Mucosa of rectum (tissue), 2 donors: ENCODE results near the gene C2CD4D.

Experiments
- H3K27ac ChIP-seq, 2 donors: one replicate each; pipeline ENCODE4 v1.7.0; 2013; ENCODE audit warnings: inconsistent platforms in 2 of 2, low read depth in 2 of 2, low read length in 2 of 2
- H3K27me3 ChIP-seq, 2 donors: one replicate each; pipeline ENCODE4 v1.7.0; 2013; ENCODE audit warnings: low read length in 2 of 2; ENCODE audit not compliant: control insufficient read depth in 2 of 2, insufficient read depth in 2 of 2
- H3K36me3 ChIP-seq, 2 donors: one replicate each; pipeline ENCODE4 v1.7.0; 2013; ENCODE audit warnings: low read length in 2 of 2; ENCODE audit not compliant: control insufficient read depth in 2 of 2, insufficient read depth in 2 of 2
- H3K4me1 ChIP-seq, 2 donors: one replicate each; pipeline ENCODE4 v1.7.0; 2013; ENCODE audit warnings: low read length in 2 of 2, mild to moderate bottlenecking in 1 of 2; ENCODE audit not compliant: control insufficient read depth in 2 of 2, insufficient read depth in 2 of 2
- H3K4me3 ChIP-seq, 2 donors: one replicate each; pipeline ENCODE4 v1.7.0; 2013; ENCODE audit warnings: low read length in 2 of 2
- H3K9ac ChIP-seq, 2 donors: one replicate each; pipeline ENCODE4 v1.7.0; 2013; ENCODE audit warnings: low read length in 2 of 2, low read depth in 1 of 2, mild to moderate bottlenecking in 1 of 2
- H3K9me3 ChIP-seq, 2 donors: one replicate each; pipeline ENCODE4 v1.7.0; 2013; ENCODE audit warnings: low read length in 2 of 2; ENCODE audit not compliant: control insufficient read depth in 2 of 2
- donor health status: healthy.
- donor health status: Normal muscosa, but diverticular disease.

C2CD4D gene

GRCh38 chr1:151827853-151828252 lies 11.8 kb downstream of the C2CD4D start:
- Histone ChIP-seq H3K4me3 (no peak overlapping the region), H3K4me1 (peaks cover 30 to 35% of the 10 kb centered on the region in 2 donors), H3K9ac (no peak overlapping the region), H3K27ac (no peak overlapping the region), H3K27me3 (no peaks in the 10 kb centered on the region), H3K9me3 (no peaks in the 10 kb centered on the region), H3K36me3 (peaks cover 0 to 2% of the 10 kb centered on the region in 2 donors)

GRCh38 chr1:151825751-151826660 lies 13.6 kb downstream of the C2CD4D start:
- no peak overlapping the region for H3K9ac ChIP-seq
- H3K9me3 ChIP-seq, result no peaks in the 10 kb centered on the region
- H3K27ac ChIP-seq, result no peak overlapping the region

GRCh38 chr1:151825204-151825603 lies 14.4 kb downstream of the C2CD4D start:
- Histone ChIP-seq H3K4me3 (no peak overlapping the region), H3K4me1 (peaks cover 12 to 14% of the 10 kb centered on the region in 2 donors), H3K9ac (no peak overlapping the region), H3K27ac (no peak overlapping the region), H3K27me3 (no peaks in the 10 kb centered on the region), H3K9me3 (no peaks in the 10 kb centered on the region), H3K36me3 (peaks cover 2 to 3% of the 10 kb centered on the region in 2 donors)

More at GRCh38 chr1:151825751-151826660, 13.6 kb downstream of the C2CD4D start:
- Histone ChIP-seq H3K4me1 (peaks cover 18% of the 10 kb centered on the region in 2 donors), H3K36me3 (peaks cover under 1 to 2% of the 10 kb centered on the region in 2 donors), H3K27me3 (no peaks in the 10 kb centered on the region), H3K4me3 (no peak overlapping the region)

GRCh38 chr1:151823175-151823574 lies 16.4 kb downstream of the C2CD4D start:
- Histone ChIP-seq H3K4me1 (no peaks in the 10 kb centered on the region), H3K9ac (no peak overlapping the region), H3K36me3 (peaks cover under 1 to 3% of the 10 kb centered on the region in 2 donors), H3K27me3 (no peaks in the 10 kb centered on the region), H3K9me3 (no peaks in the 10 kb centered on the region), H3K4me3 (no peak overlapping the region), H3K27ac (no peak overlapping the region)

- no peaks in the 10 kb centered on the region for H3K4me1 ChIP-seq
- peak overlapping the region in 1 of 2 donors; percentile 6 for H3K9ac ChIP-seq
- no peak overlapping the region for H3K27ac ChIP-seq
These were observed 17.2 kb downstream of the C2CD4D start for GRCh38 chr1:151822404-151822803.

GRCh38 chr1:151820940-151821339 lies 18.7 kb downstream of the C2CD4D start:
- Histone ChIP-seq H3K9ac (no peak overlapping the region), H3K9me3 (no peaks in the 10 kb centered on the region), H3K4me3 (no peak overlapping the region), H3K36me3 (peaks cover 2 to 3% of the 10 kb centered on the region in 2 donors), H3K27me3 (no peaks in the 10 kb centered on the region), H3K27ac (no peak overlapping the region), H3K4me1 (no peaks in the 10 kb centered on the region)

More at GRCh38 chr1:151822404-151822803, 17.2 kb downstream of the C2CD4D start:
- Histone ChIP-seq H3K27me3 (no peaks in the 10 kb centered on the region), H3K9me3 (no peaks in the 10 kb centered on the region), H3K4me3 (no peak overlapping the region), H3K36me3 (peaks cover 0 to 3% of the 10 kb centered on the region in 2 donors)

GRCh38 chr1:151819976-151820623 lies 19.5 kb downstream of the C2CD4D start:
- Histone ChIP-seq H3K27ac (no peak overlapping the region), H3K4me1 (no peaks in the 10 kb centered on the region)

GRCh38 chr1:151819227-151819835 lies 20.3 kb downstream of the C2CD4D start:
- H3K36me3 ChIP-seq, result peaks cover 4 to 11% of the 10 kb centered on the region in 2 donors
- no peak overlapping the region for H3K4me3 ChIP-seq
- H3K4me1 ChIP-seq, result no peaks in the 10 kb centered on the region
- no peak overlapping the region for H3K9ac ChIP-seq
- H3K9me3 ChIP-seq, result no peaks in the 10 kb centered on the region
- H3K27ac ChIP-seq, result no peak overlapping the region
- H3K27me3 ChIP-seq, result no peaks in the 10 kb centered on the region

More at GRCh38 chr1:151819976-151820623, 19.5 kb downstream of the C2CD4D start:
- H3K4me3 ChIP-seq, result no peak overlapping the region
- no peaks in the 10 kb centered on the region for H3K9me3 ChIP-seq
- peaks cover 4 to 5% of the 10 kb centered on the region in 2 donors for H3K36me3 ChIP-seq
- H3K27me3 ChIP-seq, result no peaks in the 10 kb centered on the region
- H3K9ac ChIP-seq, result no peak overlapping the region

GRCh38 chr1:151817353-151817730 lies 22.3 kb downstream of the C2CD4D start:
- no peak overlapping the region for H3K27ac ChIP-seq
- H3K4me3 ChIP-seq, result no peak overlapping the region
- H3K9ac ChIP-seq, result no peak overlapping the region
- peaks cover 6 to 13% of the 10 kb centered on the region in 2 donors for H3K36me3 ChIP-seq
- no peaks in the 10 kb centered on the region for H3K27me3 ChIP-seq
- H3K4me1 ChIP-seq, result no peaks in the 10 kb centered on the region
- no peaks in the 10 kb centered on the region for H3K9me3 ChIP-seq
